NOMO-1 (cell line): ENCODE data around the gene PPM1K.

Experiments used
- DNase-seq, 2 experiments: peaks; one replicate each; lab custom pipeline; 2025; ENCODE audit not compliant: unreplicated experiment in 2 of 2; lab: John Stamatoyannopoulos, UW

The PPM1K gene

GRCh38 chr4:88223516-88223915 lies 60.8 kb downstream of the PPM1K start:
- DNase-seq: no peak

- peak; percentile 19 to 36 for DNase-seq
Observed at GRCh38 chr4:88219099-88219498, 65.3 kb downstream of the PPM1K start.

- DNase-seq: no peak
Observed at GRCh38 chr4:88217169-88217568, 67.2 kb downstream of the PPM1K start.

GRCh38 chr4:88216395-88216794 lies 68.0 kb downstream of the PPM1K start:
- no peak for DNase-seq

- DNase-seq: no peak
Observed at GRCh38 chr4:88215351-88215750, 69.0 kb downstream of the PPM1K start.

- DNase-seq: no peak
Observed at GRCh38 chr4:88212253-88212561, 72.2 kb downstream of the PPM1K start.

- peak; percentile 6 to 47 for DNase-seq
Observed at GRCh38 chr4:88211473-88212252, 72.7 kb downstream of the PPM1K start.

GRCh38 chr4:88208156-88208555 lies 76.2 kb downstream of the PPM1K start:
- no peak for DNase-seq
